ENCODE measurements around the gene C16orf46.

- TF ChIP-seq CTCF (IDR thresholded peaks at IDR 0.05) (no peak), POLR2AphosphoS5 (IDR thresholded peaks at IDR 0.05) (no peak)
Measured at GRCh38 chr16:81066681-81067080, 10.4 kb downstream of the C16orf46 start.
